ENCODE measurements around the gene NOS1. TPM values are rescaled to one million over a fixed set of nuclear protein-coding genes. Genes with fewer than 3 reads are reported as not detected.

The NOS1 gene
- polyA plus RNA-seq, 12 donors: 0.18 to 4.6 (median 0.93) TPM; not detected in 1

- DNase-seq: no peak
Measured at GRCh38 chr12:117172168-117172567, 189.3 kb downstream of the NOS1 start.

GRCh38 chr12:117171499-117172162 is 189.8 kb downstream of the NOS1 start:
- no peak for DNase-seq

DNA sequence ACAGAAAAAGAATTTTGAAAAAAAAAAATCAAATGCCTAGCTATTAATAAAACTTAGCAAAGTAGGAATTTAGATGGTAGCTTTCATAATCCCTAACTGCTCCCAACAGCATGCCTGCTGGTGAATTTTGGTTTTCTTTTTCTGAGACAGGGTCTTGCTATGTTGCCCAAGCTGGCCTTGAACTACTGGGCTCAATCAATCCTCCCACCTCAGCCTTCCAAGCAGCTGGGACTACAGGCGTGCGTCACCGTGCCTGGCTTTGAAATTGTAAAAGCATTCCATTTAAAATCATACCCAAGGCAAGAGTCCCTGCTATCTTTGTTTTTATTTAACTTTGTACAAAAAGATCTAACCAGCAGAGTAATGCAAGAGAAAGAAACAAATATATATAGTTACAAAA is 191.9 kb downstream of the NOS1 start:
- DNase-seq: no peak

DNA sequence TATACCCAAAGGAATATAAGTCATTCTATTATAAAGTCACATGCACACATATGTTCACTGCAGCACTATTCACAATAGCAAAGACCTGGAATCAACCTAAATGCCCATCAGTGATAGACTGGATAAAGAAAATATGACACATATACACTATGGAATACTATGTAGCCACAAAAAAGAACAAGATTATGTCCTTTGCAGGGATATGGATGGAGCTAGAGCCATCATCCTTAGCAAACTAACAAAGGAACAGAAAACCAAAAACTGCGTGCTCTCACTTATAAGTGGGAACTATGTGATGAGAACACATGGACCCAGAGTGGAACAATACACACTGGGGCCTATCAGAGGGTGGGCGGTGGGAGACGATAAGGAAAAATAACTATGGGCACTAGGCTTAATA is 192.4 kb downstream of the NOS1 start:
- DNase-seq: no peak

DNA sequence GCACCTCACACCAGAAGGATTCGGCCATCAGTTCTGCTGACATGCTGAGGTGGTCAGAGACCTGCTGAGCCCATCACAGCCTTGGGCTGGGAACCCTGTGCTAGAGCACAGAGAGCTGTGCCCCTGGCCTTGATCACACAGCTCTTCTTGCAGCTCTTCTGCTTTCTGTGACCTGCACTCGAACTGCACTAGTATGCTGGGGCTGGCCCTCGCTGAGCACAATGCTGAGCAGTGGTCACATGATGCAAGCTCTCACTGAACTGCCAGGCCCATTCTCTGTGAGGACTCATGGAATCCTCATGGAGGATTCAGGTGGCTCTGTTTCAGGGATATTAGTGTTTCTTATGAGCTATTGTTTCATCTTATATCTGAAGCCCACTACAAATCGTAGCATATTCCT is 193.7 kb downstream of the NOS1 start:
- DNase-seq: no peak

DNA sequence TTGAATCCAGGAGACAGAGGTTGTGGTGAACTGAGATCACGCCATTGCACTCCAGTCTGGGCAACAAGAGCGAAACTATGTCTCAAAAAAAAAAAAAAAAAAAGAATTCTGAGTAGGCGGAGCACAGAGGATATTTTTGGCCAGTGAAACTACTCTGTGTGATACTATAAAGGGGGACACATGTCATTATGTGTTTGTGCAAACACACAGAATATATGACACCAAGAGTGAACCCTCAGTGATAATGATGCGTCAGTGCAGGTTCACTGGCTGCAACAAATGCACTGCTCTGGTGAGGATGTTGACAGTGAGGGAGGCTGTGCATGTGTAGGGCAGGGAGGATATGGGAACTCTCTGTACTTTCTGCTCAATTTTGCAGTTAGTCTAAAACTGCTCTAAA is 195.3 kb downstream of the NOS1 start:
- no peak for DNase-seq

DNA sequence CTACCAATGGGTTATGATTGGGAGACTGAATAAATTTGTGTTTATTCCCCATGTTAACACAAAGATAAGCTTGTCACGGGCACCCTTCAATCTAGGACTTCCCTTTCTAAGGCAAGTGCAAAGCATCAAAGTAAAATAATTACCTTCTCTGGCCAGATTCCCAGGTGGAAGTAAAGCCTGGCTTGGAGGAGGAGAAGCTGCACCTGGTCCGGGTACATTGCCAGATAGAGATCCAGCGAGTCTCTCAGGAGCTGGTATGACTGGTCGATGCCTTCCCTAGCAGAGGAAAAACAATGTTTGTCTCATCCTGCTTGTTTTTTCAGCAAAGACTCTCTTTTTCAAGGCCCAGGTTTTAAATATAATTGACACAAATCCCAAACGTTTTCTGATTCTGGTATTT is 196.1 kb downstream of the NOS1 start:
- no peak for DNase-seq

DNA sequence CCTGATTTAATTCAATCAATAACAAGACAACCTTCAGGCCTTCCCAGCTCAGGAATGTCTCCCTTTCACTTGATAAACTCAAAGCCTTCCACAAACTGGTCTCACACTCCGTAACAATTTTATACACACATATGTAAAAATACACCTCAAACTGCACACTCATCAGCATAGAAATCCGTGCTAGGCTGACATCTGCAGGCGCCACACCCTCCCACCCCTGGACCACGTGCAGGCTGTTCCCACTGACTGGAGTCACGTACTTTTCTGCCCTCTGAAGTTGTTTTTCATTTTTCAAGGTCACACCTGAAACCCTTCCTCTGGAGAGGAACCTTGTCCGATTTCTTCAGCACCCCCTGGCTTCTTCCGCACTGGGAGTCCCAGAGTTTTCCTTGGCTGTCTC is 198.8 kb downstream of the NOS1 start:
- DNase-seq: no peak

- DNase-seq: no peak
Measured at GRCh38 chr12:117162167-117162539, 199.3 kb downstream of the NOS1 start.

DNA sequence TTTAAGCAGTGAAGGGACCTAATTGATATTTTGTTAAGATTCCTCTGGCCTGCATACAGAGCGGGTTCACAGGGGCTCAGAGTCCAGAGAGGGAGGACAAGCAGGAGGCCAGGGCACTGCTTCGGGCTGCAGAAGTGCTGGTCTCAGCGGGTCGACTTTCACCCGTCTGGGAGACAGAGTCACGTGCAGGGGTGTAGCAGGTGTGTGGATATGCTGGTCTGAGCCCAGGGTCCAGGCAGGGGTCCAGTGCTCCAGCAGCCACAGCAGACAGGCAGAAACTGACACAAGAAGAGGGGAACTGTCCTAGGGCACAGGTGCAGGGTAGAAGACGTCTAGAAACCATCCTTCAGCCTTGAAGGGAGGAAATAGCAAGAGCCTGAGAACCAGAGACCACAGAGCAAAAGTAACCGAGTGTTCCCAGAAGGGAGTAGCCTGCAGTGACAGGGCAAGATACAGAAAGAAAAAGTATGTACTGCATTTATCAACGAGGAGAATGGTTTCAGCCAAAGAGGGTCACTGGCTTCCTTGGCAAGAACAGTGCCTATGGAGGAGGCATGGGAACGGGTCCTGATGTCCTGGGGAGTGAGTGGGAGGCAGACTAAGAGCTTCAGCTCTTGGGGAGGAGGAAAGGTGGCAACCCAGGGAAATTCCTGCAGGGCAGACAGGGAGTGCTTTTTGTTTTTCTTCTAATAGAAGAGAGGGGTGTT is 199.8 kb downstream of the NOS1 start:
- DNase-seq: no peak

DNA sequence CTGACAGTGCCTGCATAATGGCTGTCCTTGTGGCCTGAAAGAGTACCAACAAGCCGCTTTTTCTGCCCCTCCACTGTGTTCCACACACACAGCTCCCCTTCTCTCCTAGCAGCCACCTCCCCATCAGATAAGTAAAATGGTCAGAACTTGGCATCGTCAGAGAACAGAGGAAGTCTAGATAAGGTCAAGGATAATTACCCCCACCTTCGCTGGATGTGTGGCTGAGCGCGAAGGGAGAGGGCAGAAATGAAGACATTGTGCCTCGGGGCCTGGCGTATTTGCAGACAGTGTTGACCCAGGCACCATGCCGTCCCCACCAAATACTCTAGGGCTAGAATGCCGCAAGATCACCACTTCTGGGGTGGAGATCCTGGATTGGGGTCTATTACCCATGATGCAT is 201.8 kb downstream of the NOS1 start:
- DNase-seq: no peak

DNA sequence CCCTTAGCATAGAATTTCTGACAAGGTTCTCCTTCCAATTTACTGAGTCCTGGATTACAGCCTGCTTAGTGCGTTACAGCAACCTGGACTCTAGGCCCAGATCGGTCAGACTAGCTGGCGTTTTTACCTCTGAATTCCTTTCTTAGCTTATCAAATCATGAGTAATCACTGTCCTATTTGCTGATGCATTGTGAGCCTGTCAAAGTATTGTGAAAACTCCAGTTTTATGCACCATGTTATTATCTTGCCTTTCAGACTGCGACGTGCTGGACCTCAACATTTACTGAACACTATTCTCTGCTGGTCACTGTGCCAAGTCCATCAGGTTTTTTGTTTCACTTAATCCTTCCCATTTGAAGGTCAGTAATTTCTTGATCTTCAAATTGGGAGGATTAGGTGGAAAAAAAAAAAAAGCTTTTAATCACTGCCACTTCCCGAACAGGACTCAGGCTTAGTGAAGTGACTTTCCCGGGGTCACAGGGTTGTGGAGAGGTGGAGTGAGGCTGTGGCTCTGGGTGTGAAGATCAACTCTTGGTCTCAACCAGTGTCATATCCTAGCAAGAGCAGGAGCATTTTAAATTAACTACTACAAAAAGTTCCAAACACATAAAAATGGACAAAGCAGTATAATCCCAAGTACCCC is 202.4 kb downstream of the NOS1 start:
- DNase-seq: no peak

Other genes starting within 250 kb of the NOS1 start
- 10 to 100 TPM in 11 of 12 donors, not detected in 1; 20.5 to 29.9 (median 26.1) TPM for gene FBXO21, start 171.2 kb downstream of the NOS1 start, polyA plus RNA-seq (ENCODE audit: insufficient read length in 12 of 12)